Upper lobe of left lung (tissue), 6 donors: Measurements from ENCODE around the gene CTRL. TPM values are rescaled to one million over a fixed set of nuclear protein-coding genes. Genes with fewer than 3 reads are reported as not detected.

Source experiments
- ATAC-seq, 2 donors: fragments of 200-7000 bp; cut with Tn5 transposase; one replicate each; pipeline ENCODE4 v1.9.1; 2022; ENCODE audit warnings: mild to moderate bottlenecking in 2 of 2, moderate library complexity in 2 of 2; ENCODE audit not compliant: low FRiP score in 2 of 2
- DNase-seq, 2 donors: peaks; one replicate each; pipeline ENCODE4 v3.0.0-alpha.2; 2019 to 2020
- H3K27ac ChIP-seq, 4 donors: fragments of 200-600 bp; sonication (generic); one replicate each; pipeline ENCODE4 v1.5.1; 2016 to 2019
- H3K27me3 ChIP-seq, 4 donors: fragments of 200-600 bp; sonication (generic); one replicate each; pipeline ENCODE4 v1.5.1; 2017 to 2019
- H3K36me3 ChIP-seq, 4 donors: fragments of 200-600 bp; sonication (generic); one replicate each; pipeline ENCODE4 v1.5.1; 2016 to 2019
- H3K4me1 ChIP-seq, 4 donors: fragments of 200-600 bp; sonication (generic); one replicate each; pipeline ENCODE4 v1.5.1; 2018 to 2019
- H3K4me3 ChIP-seq, 4 donors: fragments of 200-600 bp; sonication (generic); one replicate each; pipeline ENCODE4 v1.5.1; 2017 to 2019; ENCODE audit warnings: mild to moderate bottlenecking in 2 of 4, moderate library complexity in 1 of 4
- H3K9me3 ChIP-seq, 4 donors: fragments of 200-600 bp; sonication (generic); one replicate each; pipeline ENCODE4 v1.5.1; 2018 to 2019
- EP300 ChIP-seq, 4 donors: sonication (generic); formaldehyde crosslinking; IDR thresholded peaks; one replicate each; pipeline ENCODE4 v1.5.1; 2017; ENCODE audit warnings: antibody characterized with exemption in 4 of 4, control low read depth in 2 of 4
- POLR2A ChIP-seq, 4 donors: fragments of 450-650 bp; IDR thresholded peaks; one replicate each; pipeline ENCODE4 v1.5.1; 2016 to 2017; ENCODE audit warnings: antibody characterized with exemption in 4 of 4, mild to moderate bottlenecking in 2 of 4
- POLR2AphosphoS5 ChIP-seq, 2 donors: sonication (generic); formaldehyde crosslinking; IDR thresholded peaks; one replicate each; pipeline ENCODE4 v1.5.1; 2017; ENCODE audit warnings: antibody characterized with exemption in 2 of 2
- WGBS, 2 donors: methylation state at CpG; one replicate each; pipeline ENCODE4 v1.1.5; 2017 to 2018; 5-methylcytosine and 5-hydroxymethylcytosine counted together
- total RNA-seq, 6 donors: library from RNA; depleted of rRNA in 4 of 6; stranded (reverse); fragments of >200 nt in 4 of 6; gene quantifications; one replicate each; pipeline versions ENCODE4 v1.1.0 to v1.2.1, GENCODE V29; 2016 to 2021
- TF ChIP-seq, protein P1 (sequence below), 6 experiments: fragments of 450-650 bp in 4 of 6; fragments of 200-600 bp in 2 of 6; sonication (generic) in 2 of 6; IDR thresholded peaks; one replicate each; pipeline ENCODE4 v1.5.1; 2016 to 2019; ENCODE audit warnings: antibody characterized with exemption in 6 of 6
- donor health status: DM: no; HTN: no; CAD: no; lungs with moderate emphysema.
- donor health status: DM: no; HTN: yes; CAD: no; lungs with severe emphysema.

Gene CTRL
- total RNA-seq, 6 donors from 2014 or later: 1.6 to 4.2 (median 2.4) TPM

DNA sequence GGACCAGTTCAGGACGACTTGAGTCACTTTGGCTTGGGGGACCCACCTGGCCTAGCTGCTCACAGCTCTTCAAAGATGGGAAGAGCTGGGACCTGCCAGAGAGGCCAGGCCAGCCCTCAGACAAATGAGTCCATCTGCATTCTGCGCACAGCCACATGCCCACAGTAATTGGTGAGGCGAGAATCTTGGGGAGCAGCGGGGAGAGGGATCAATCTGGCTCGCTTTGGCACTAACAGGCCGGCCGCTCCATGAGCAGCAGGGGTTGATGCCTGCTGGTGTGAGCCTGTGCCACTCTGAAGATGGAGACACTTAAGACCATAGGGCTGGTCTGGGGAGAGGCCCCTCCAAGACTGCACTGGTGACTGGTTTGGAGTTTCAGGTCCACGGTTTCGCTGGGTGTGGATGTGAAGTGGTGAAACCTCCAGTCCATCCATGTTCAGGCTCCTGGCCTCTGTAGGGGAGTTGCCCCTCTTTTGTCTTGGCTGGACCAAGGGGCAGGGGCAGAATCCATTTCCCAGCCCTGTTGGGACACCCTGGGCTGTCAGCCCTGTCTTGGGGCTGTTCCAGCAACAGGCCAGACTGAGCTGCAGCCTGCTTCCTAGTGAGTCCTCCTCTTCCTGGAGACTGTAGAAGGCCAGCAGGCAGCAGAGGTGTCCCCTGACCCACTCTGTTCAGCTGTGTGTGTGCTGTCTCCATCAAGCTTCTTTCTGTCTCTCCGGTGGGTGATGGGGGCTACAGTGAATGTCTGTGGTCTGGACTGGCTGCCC lies 7.3 kb downstream of the CTRL start:
- peaks cover 3 to 37% (median 19%) of the 10 kb centered on the region in 4 donors for H3K36me3 ChIP-seq
- H3K4me3 ChIP-seq: no peak overlapping the region
- H3K4me1 ChIP-seq: peaks cover 12 to 54% (median 14%) of the 10 kb centered on the region in 4 donors
- H3K9me3 ChIP-seq: no peaks in the 10 kb centered on the region
- 81 to 94% methylated on average over 7 to 10 of the region's 10 CpGs for WGBS, 2 donors
- DNase-seq (no peak), ATAC-seq (no peak)
- H3K27me3 ChIP-seq: no peaks in the 10 kb centered on the region
- TF ChIP-seq POLR2AphosphoS5 (IDR thresholded peaks at IDR 0.05): no peak
- TF ChIP-seq EP300 (IDR thresholded peaks at IDR 0.05): no peak
- no peak for TF ChIP-seq POLR2A (IDR thresholded peaks at IDR 0.05)
- TF ChIP-seq, protein P1, sequence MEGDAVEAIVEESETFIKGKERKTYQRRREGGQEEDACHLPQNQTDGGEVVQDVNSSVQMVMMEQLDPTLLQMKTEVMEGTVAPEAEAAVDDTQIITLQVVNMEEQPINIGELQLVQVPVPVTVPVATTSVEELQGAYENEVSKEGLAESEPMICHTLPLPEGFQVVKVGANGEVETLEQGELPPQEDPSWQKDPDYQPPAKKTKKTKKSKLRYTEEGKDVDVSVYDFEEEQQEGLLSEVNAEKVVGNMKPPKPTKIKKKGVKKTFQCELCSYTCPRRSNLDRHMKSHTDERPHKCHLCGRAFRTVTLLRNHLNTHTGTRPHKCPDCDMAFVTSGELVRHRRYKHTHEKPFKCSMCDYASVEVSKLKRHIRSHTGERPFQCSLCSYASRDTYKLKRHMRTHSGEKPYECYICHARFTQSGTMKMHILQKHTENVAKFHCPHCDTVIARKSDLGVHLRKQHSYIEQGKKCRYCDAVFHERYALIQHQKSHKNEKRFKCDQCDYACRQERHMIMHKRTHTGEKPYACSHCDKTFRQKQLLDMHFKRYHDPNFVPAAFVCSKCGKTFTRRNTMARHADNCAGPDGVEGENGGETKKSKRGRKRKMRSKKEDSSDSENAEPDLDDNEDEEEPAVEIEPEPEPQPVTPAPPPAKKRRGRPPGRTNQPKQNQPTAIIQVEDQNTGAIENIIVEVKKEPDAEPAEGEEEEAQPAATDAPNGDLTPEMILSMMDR (IDR thresholded peaks at IDR 0.05): no peak
- H3K27ac ChIP-seq: peak overlapping the region in 1 of 4 donors; percentile 12

DNA sequence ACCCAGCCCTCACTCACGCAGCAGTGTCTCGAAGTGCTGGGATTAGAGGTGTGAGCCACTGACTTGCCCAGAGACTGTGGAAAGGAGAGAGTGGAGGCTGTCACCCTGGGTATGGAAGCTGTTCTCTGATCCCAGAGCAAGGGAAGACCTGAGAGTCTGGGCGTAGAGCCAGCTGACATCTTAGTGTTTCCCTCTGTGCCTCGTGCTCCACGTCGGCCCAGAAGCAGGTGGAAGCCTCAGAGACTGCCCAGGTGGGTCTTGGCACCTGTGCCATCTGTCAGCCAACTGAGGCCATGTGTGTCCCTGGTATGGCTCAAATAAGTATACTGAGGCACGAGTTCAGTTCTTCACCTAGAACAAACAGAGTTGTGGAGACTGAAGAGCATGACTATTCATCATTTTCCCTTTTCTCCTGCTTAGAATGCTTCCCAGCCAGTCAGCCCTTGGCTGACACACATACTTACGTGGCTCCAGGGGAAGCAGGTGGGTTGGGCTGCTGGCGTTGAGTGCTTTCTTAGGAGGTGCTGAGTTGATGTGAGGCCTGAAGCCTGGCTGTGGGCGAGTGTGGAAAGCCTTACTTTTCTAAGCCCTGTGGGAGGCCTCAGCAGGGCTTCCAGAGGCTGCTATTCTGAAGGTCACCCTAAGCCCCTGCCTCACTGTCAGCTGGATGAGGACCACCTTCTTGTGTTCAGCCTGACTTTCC lies 8.1 kb downstream of the CTRL start:
- peak overlapping the region in 1 of 4 donors; percentile 12 for H3K27ac ChIP-seq
- 70 to 75% methylated on average over 10 of the region's 10 CpGs for WGBS, 2 donors
- peaks cover 12 to 57% (median 14%) of the 10 kb centered on the region in 4 donors for H3K4me1 ChIP-seq
- no peaks in the 10 kb centered on the region for H3K27me3 ChIP-seq
- H3K9me3 ChIP-seq: no peaks in the 10 kb centered on the region
- no peak overlapping the region for H3K4me3 ChIP-seq
- ATAC-seq (no peak), DNase-seq (no peak)
- TF ChIP-seq POLR2A (IDR thresholded peaks at IDR 0.05): no peak
- no peak for TF ChIP-seq POLR2AphosphoS5 (IDR thresholded peaks at IDR 0.05)
- TF ChIP-seq EP300 (IDR thresholded peaks at IDR 0.05): no peak
- TF ChIP-seq, protein P1 (IDR thresholded peaks at IDR 0.05): no peak
- peaks cover 3 to 30% (median 15%) of the 10 kb centered on the region in 4 donors for H3K36me3 ChIP-seq

GRCh38 chr16:67922740-67923139 lies 8.9 kb downstream of the CTRL start:
- Histone ChIP-seq H3K9me3 (no peaks in the 10 kb centered on the region), H3K4me1 (peaks cover 13 to 60% (median 18%) of the 10 kb centered on the region in 4 donors), H3K27ac (peak overlapping the region in 1 of 4 donors; percentile 49), H3K4me3 (no peak overlapping the region), H3K27me3 (no peaks in the 10 kb centered on the region), H3K36me3 (peaks cover 3 to 29% (median 11%) of the 10 kb centered on the region in 4 donors)
- no peak for TF ChIP-seq POLR2A (IDR thresholded peaks at IDR 0.05)
- no peak for TF ChIP-seq POLR2AphosphoS5 (IDR thresholded peaks at IDR 0.05)
- no peak for TF ChIP-seq EP300 (IDR thresholded peaks at IDR 0.05)
- TF ChIP-seq, protein P1 (IDR thresholded peaks at IDR 0.05): no peak
- ATAC-seq (no peak), DNase-seq (no peak)
- 72 to 78% methylated on average over 5 to 8 of the region's 8 CpGs for WGBS, 2 donors

- H3K9me3 ChIP-seq: no peaks in the 10 kb centered on the region
- peaks cover 0 to 25% (median 6%) of the 10 kb centered on the region in 4 donors for H3K36me3 ChIP-seq
- no peaks in the 10 kb centered on the region for H3K27me3 ChIP-seq
- H3K27ac ChIP-seq: peak overlapping the region in 1 of 4 donors; percentile 49
- 68 to 69% methylated on average over 5 of the region's 5 CpGs for WGBS, 2 donors
- no peak for ATAC-seq
- TF ChIP-seq, protein P1 (IDR thresholded peaks at IDR 0.05): no peak
- no peak for TF ChIP-seq POLR2AphosphoS5 (IDR thresholded peaks at IDR 0.05)
- peaks cover 18 to 60% (median 23%) of the 10 kb centered on the region in 4 donors for H3K4me1 ChIP-seq
- no peak overlapping the region for H3K4me3 ChIP-seq
- DNase-seq: no peak
Measured at GRCh38 chr16:67922221-67922620, 9.4 kb downstream of the CTRL start.
